Stimulated activated memory B cell treated with anti-CD40 and anti-IgM and Interleukin-4, amounts not matched to agents 10 μg/mL and 1 μg/mL and 100 μg/mL, for 72 hours (primary cell): Measurements from ENCODE around the gene VPS13D.

ENCODE experiments used
- ATAC-seq: fragments of 150-1000 bp; cut with Tn5 transposase; 2 replicates; pipeline ENCODE4 v1.10.0; 2021
- H3K27ac Mint-ChIP-seq: one replicate; pipeline ENCODE4 v1.8.0; 2022; ENCODE audit warnings: mild to moderate bottlenecking, mixed read lengths
- H3K27me3 Mint-ChIP-seq: one replicate; pipeline ENCODE4 v1.8.0; 2022; ENCODE audit warnings: mixed read lengths
- H3K36me3 Mint-ChIP-seq: one replicate; pipeline ENCODE4 v1.8.0; 2022; ENCODE audit warnings: mixed read lengths
- H3K4me1 Mint-ChIP-seq: one replicate; pipeline ENCODE4 v1.8.0; 2022; ENCODE audit warnings: mixed read lengths
- H3K4me3 Mint-ChIP-seq: one replicate; pipeline ENCODE4 v1.8.0; 2022; ENCODE audit warnings: mild to moderate bottlenecking, moderate library complexity, mixed read lengths
- H3K9me3 Mint-ChIP-seq: one replicate; pipeline ENCODE4 v1.8.0; 2022; ENCODE audit warnings: mixed read lengths

Gene VPS13D

GRCh38 chr1:12549460-12550349 lies 319.9 kb downstream of the VPS13D start:
- ATAC-seq = no peak
- H3K4me3 Mint-ChIP-seq = no peak overlapping the region
- no peaks in the 10 kb centered on the region for H3K4me1 Mint-ChIP-seq
- peaks cover 29% of the 10 kb centered on the region for H3K27me3 Mint-ChIP-seq
- H3K9me3 Mint-ChIP-seq = no peaks in the 10 kb centered on the region
- H3K36me3 Mint-ChIP-seq = no peaks in the 10 kb centered on the region
- no peak overlapping the region for H3K27ac Mint-ChIP-seq

- H3K4me3 Mint-ChIP-seq = no peak overlapping the region
- H3K4me1 Mint-ChIP-seq = no peaks in the 10 kb centered on the region
- no peak for ATAC-seq
- peaks cover 32% of the 10 kb centered on the region for H3K27me3 Mint-ChIP-seq
- no peaks in the 10 kb centered on the region for H3K9me3 Mint-ChIP-seq
- no peak overlapping the region for H3K27ac Mint-ChIP-seq
- H3K36me3 Mint-ChIP-seq = no peaks in the 10 kb centered on the region
Observed at GRCh38 chr1:12551584-12551983, 321.8 kb downstream of the VPS13D start.

DNA sequence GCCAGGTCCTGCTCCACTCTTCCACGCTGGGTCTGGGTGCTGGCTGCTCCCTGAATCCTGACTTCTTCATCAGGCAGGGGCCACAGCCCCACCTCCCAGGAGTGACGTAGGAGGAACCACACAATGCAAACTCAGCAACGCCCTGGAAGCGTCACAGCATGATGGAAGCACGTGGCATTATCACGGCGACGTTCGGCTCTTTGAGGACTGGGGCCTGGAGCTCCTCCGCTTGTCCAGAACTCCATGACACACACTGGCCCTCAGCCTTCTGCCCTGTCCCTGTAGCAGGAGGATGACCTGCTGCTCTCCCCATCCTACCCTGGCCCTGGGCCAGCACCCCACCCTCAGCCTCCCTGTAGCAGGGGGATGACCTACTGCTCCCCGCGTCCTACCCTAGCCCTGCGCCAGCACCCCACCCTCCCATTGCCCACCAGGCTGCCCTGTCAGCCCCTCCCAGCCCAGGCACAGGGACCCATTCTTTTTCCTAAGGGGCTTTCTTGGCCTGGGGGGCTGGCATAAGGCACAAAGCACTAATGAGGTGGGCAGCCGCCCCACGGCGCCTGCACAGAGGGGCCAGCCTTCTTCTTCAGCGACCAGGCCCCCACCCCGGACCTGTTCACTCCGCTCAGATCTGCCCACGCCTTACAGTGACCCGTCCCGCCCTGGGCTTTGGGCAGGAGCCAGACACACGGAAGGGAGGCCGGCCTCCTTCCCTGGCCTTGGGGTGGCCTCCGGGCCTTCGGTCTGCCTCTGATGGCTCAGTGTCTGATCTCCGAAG lies 322.5 kb downstream of the VPS13D start:
- Mint-ChIP-seq H3K27ac (no peak overlapping the region), H3K9me3 (no peaks in the 10 kb centered on the region), H3K36me3 (no peaks in the 10 kb centered on the region), H3K27me3 (peaks cover 37% of the 10 kb centered on the region), H3K4me1 (no peaks in the 10 kb centered on the region), H3K4me3 (no peak overlapping the region)
- ATAC-seq = no peak

- no peaks in the 10 kb centered on the region for H3K9me3 Mint-ChIP-seq
- peaks cover 37% of the 10 kb centered on the region for H3K27me3 Mint-ChIP-seq
- no peaks in the 10 kb centered on the region for H3K36me3 Mint-ChIP-seq
- no peaks in the 10 kb centered on the region for H3K4me1 Mint-ChIP-seq
- no peak overlapping the region for H3K27ac Mint-ChIP-seq
- ATAC-seq = no peak
- no peak overlapping the region for H3K4me3 Mint-ChIP-seq
Observed at GRCh38 chr1:12552951-12553921, 323.4 kb downstream of the VPS13D start.

- peaks cover 44% of the 10 kb centered on the region for H3K27me3 Mint-ChIP-seq
Observed at GRCh38 chr1:12553963-12554362, 324.1 kb downstream of the VPS13D start.

GRCh38 chr1:12554521-12555305 lies 324.9 kb downstream of the VPS13D start:
- Mint-ChIP-seq H3K4me1 (no peaks in the 10 kb centered on the region), H3K36me3 (no peaks in the 10 kb centered on the region), H3K9me3 (no peaks in the 10 kb centered on the region), H3K27ac (no peak overlapping the region), H3K4me3 (no peak overlapping the region), H3K27me3 (peaks cover 48% of the 10 kb centered on the region)
- no peak for ATAC-seq

More at GRCh38 chr1:12553963-12554362, 324.1 kb downstream of the VPS13D start:
- Mint-ChIP-seq H3K36me3 (no peaks in the 10 kb centered on the region), H3K4me3 (no peak overlapping the region), H3K9me3 (no peaks in the 10 kb centered on the region), H3K4me1 (no peaks in the 10 kb centered on the region), H3K27ac (no peak overlapping the region)
- ATAC-seq = no peak

DNA sequence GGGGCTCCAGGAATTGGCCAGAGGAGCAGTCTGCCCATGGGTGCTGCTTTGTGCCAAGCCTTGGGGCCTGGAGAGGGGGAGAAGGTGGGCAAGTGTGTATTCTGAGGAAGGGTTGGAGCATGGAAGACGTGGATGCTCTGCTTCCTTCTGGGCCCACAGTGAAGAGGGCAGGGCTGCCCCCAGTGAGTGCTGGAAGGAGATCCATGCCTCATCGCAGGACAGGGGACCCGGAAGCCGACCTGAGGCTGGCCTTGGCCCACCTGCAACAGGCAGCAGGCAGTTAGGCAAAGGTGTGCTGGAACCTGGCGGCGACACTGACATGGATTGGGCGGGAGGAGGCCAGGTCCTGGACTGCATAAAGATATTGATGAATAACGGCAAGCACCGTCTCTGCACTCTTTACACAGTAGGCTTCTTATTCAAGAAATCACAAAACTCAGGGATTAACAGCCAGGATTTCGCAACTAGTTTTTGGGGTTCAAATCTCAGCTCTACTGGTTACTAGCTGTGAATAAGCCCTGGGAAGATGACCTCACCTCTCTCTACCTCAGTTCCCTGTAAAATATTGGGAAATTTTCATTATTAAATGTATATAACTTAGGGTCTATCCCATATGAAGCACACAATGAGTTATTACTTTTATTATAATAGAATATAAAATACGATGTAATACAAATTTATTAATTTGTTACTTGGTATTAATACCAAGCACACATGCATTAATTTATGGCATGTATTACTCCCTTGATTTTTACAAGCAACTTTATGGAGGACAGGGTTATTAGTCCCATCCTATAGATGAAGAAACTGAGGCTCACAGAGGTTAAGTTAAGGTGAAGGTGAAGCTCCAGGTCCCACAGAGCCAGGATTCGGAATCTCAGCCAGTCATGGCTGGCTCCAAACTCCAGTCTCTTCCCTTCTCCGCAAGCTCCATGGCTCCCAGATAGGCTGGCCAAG lies 325.9 kb downstream of the VPS13D start:
- Mint-ChIP-seq H3K4me1 (peaks cover 5% of the 10 kb centered on the region), H3K27me3 (peaks cover 48% of the 10 kb centered on the region), H3K4me3 (no peak overlapping the region), H3K9me3 (no peaks in the 10 kb centered on the region), H3K27ac (no peak overlapping the region), H3K36me3 (no peaks in the 10 kb centered on the region)
- no peak for ATAC-seq

DNA sequence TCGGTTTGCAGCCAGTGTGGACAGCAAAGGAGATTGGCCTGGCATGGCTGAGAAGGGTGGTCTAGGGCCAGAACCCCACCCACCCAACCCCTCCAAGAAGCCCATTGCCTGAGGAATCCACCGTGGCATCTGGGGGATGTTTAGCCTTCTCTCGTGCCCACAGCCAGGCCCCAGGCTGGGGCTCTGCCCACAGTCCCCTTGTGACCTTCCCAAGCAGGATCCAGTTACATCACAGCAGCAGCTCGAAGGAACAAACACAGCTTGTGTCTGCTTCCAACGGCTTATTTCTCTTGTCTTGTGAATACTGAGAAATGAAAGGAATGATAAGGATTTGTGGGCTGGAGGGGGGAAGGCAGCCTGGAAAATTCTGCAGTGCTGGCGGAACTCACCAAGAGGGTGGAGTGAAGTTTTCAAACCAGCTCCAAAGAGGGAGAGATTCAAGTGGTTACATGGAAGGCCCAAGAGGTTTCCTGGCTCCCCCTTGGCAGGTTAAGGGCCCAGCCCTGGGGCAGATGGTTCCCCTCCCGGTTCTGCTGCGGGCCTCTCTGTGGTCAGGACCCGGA lies 326.6 kb downstream of the VPS13D start:
- H3K27me3 Mint-ChIP-seq = peaks cover 48% of the 10 kb centered on the region
- no peaks in the 10 kb centered on the region for H3K36me3 Mint-ChIP-seq
- H3K27ac Mint-ChIP-seq = no peak overlapping the region
- H3K4me1 Mint-ChIP-seq = peaks cover 6% of the 10 kb centered on the region
- no peak overlapping the region for H3K4me3 Mint-ChIP-seq
- no peaks in the 10 kb centered on the region for H3K9me3 Mint-ChIP-seq
- ATAC-seq = no peak

GRCh38 chr1:12556957-12557935 lies 327.4 kb downstream of the VPS13D start:
- peaks cover 6% of the 10 kb centered on the region for H3K4me1 Mint-ChIP-seq
- no peak for ATAC-seq
- no peak overlapping the region for H3K4me3 Mint-ChIP-seq
- no peak overlapping the region for H3K27ac Mint-ChIP-seq
- peaks cover 48% of the 10 kb centered on the region for H3K27me3 Mint-ChIP-seq
- peaks cover 2% of the 10 kb centered on the region for H3K36me3 Mint-ChIP-seq
- peaks cover 1% of the 10 kb centered on the region for H3K9me3 Mint-ChIP-seq

GRCh38 chr1:12561121-12561520 lies 331.3 kb downstream of the VPS13D start:
- H3K9me3 Mint-ChIP-seq = peaks cover 20% of the 10 kb centered on the region
- peaks cover 6% of the 10 kb centered on the region for H3K4me1 Mint-ChIP-seq
- no peak for ATAC-seq
- H3K4me3 Mint-ChIP-seq = no peak overlapping the region
- peaks cover 31% of the 10 kb centered on the region for H3K27me3 Mint-ChIP-seq
- H3K27ac Mint-ChIP-seq = no peak overlapping the region
- H3K36me3 Mint-ChIP-seq = peaks cover 18% of the 10 kb centered on the region
